GM19025 (cell line): ENCODE data around the gene CDR2.
"Not testable (repeated sequence)": the region's sequence is repeated elsewhere in the genome, so short reads cannot be mapped to it uniquely, and the experiment has no call there.

Source experiments
- ATAC-seq: cut with Tn5 transposase; IDR thresholded peaks from one replicate; pipeline ENCODE4 v1.9.1; 2021; ENCODE audit warnings: mild to moderate bottlenecking, low read depth, moderate library complexity; ENCODE audit not compliant: unreplicated experiment

The CDR2 gene

GRCh38 chr16:22353933-22354541, 20.4 kb downstream of the CDR2 start:
- no peak for ATAC-seq

- no peak for ATAC-seq
Observed at GRCh38 chr16:22353191-22353919, 21.1 kb downstream of the CDR2 start.

- ATAC-seq = no peak
Observed at GRCh38 chr16:22352723-22353122, 21.7 kb downstream of the CDR2 start.

- ATAC-seq = no peak
Observed at GRCh38 chr16:22352140-22352539, 22.3 kb downstream of the CDR2 start.

GRCh38 chr16:22351017-22351416, 23.4 kb downstream of the CDR2 start:
- not testable (repeated sequence) for ATAC-seq

GRCh38 chr16:22348291-22348690, 26.1 kb downstream of the CDR2 start:
- no peak for ATAC-seq

GRCh38 chr16:22347100-22347820, 27.2 kb downstream of the CDR2 start:
- no peak for ATAC-seq

GRCh38 chr16:22346483-22346882, 27.9 kb downstream of the CDR2 start:
- ATAC-seq = no peak

- ATAC-seq = no peak
Observed at GRCh38 chr16:22342082-22342481, 32.3 kb downstream of the CDR2 start.

- ATAC-seq = no peak
Observed at GRCh38 chr16:22340945-22341344, 33.5 kb downstream of the CDR2 start.

GRCh38 chr16:22337849-22338635, 36.4 kb downstream of the CDR2 start:
- no peak for ATAC-seq

- no peak for ATAC-seq
Observed at GRCh38 chr16:22337045-22337444, 37.4 kb downstream of the CDR2 start.

GRCh38 chr16:22336581-22336980, 37.8 kb downstream of the CDR2 start:
- ATAC-seq = no peak

GRCh38 chr16:22335668-22336246, 38.7 kb downstream of the CDR2 start:
- no peak for ATAC-seq

- no peak for ATAC-seq
Observed at GRCh38 chr16:22333457-22333994, 40.9 kb downstream of the CDR2 start.

- ATAC-seq = no peak
Observed at GRCh38 chr16:22330326-22330725, 44.1 kb downstream of the CDR2 start.

GRCh38 chr16:22329199-22329695, 45.2 kb downstream of the CDR2 start:
- ATAC-seq = no peak

- ATAC-seq = no peak
Observed at GRCh38 chr16:22328081-22328725, 46.2 kb downstream of the CDR2 start.

GRCh38 chr16:22327446-22327775, 47.0 kb downstream of the CDR2 start:
- ATAC-seq = no peak
